GM18526 (cell line): ENCODE measurements around the gene RPL12.
A peak's percentile ranks its signal among the peaks of the same experiment; 100 is the strongest.

Experiments
- POLR2A ChIP-seq: IDR thresholded peaks from 3 replicates; pipeline ENCODE4 v1.6.1; 2011; ENCODE audit not compliant: insufficient read length; ENCODE audit errors: extremely low read depth

Gene RPL12

GRCh38 chr9:127426756-127427155 lies 24.4 kb downstream of the RPL12 start:
- TF ChIP-seq POLR2A, result no peak

- TF ChIP-seq POLR2A, result no peak
Observed at GRCh38 chr9:127424676-127424999, 26.6 kb downstream of the RPL12 start.

- peak; percentile 56 for TF ChIP-seq POLR2A
Observed at GRCh38 chr9:127423934-127424675, 27.1 kb downstream of the RPL12 start, which contains the start of gene ZNF79. TSS of gene ZNF79 (plus strand) at chr9:127424382. CDS start at chr9:127424788, 406 bp downstream.

GRCh38 chr9:127423476-127423933 lies 27.7 kb downstream of the RPL12 start:
- no peak for TF ChIP-seq POLR2A

DNA sequence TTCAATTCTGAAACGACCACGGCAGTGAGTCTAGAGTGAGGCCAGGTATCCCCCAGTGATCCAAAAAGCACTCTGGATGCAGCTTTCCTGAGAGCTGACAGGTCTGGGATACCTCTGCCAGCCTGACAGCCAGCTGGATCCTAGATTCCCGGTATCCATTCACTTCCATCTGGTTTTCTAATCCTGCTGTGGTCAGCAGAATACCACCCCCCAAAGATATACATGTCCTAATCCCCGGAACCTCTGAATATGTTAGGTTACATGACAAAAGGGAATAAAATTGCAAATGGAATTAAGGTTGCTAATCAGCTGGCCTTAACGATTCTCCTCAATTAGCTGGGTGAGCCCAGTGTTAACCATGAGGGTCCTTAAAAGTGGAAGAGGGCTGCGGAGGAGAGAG lies 28.4 kb downstream of the RPL12 start:
- no peak for TF ChIP-seq POLR2A

DNA sequence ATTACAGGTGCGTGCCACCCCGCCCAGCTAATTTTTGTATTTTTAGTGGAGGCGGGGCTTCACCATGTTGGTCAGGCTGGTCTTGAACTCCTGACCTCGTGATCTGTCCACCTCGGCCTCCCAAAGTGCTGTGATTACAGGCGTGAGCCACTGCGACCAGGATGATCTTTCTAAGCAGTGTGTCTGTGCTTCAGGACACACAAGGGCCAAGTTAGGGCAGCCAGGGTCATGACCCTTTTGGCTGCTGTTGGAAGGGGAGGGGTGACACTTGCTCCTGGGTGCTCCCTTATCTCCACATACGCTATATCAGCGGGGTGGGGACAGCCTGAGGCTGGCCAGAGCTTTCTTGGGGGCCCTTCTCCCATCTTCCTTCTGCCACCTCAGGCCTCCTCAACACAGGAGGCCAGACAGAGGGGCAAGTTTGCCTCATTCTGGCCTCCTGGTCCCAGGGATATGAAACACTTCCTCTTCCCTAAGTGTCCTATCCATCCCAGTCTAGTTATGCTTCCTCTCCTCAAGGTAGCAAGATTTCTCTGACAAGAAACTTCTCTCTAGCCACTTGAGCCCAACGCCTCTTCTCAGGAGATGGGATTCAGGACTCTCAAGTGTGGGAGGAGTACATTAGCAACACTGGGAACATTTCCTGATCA lies 28.9 kb downstream of the RPL12 start:
- no peak for TF ChIP-seq POLR2A

- no peak for TF ChIP-seq POLR2A
Observed at GRCh38 chr9:127421057-127421456, 30.1 kb downstream of the RPL12 start.

DNA sequence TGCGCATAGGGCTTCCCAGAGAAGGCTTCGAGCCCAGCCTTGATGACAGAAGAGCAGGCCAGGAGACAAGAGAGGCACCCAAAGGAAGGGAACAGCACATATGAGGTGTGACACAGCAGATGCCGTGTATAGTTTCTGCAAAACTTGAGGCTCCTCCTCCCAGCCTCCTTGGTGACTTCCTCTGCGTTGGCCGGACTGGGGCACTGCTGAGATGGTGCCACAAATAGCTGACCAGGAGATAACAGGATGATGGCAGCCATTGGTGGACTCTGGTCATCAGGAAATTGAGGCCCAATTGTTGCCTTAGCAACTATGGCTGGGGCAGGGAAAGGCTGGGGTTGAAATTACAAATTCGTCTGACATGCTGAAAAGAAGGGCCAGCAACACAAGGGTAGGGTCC lies 31.9 kb downstream of the RPL12 start:
- no peak for TF ChIP-seq POLR2A

- no peak for TF ChIP-seq POLR2A
Observed at GRCh38 chr9:127418037-127418471, 33.2 kb downstream of the RPL12 start.

- TF ChIP-seq POLR2A, result no peak
Observed at GRCh38 chr9:127417131-127418036, 33.8 kb downstream of the RPL12 start.

GRCh38 chr9:127415657-127416056 lies 35.5 kb downstream of the RPL12 start:
- no peak for TF ChIP-seq POLR2A

DNA sequence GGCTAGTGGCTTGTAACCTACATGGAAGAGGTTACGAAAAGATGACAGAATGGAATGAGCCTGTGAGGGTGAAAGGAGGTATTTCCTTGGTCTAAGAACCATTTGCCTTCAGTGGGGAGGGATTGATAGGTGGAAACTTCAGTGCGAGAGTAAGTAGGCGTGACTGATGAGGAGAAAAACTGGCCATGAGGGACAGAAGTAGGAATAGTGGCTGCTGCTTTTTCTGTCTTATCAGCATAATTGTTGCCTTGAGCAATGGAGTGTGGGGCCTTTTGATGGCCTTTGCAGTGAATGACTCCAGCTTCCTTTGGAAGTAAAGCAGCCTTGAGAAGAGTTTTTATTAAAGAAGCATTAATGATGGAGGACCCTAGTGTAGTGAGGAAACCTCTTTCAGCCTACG lies 36.1 kb downstream of the RPL12 start:
- TF ChIP-seq POLR2A, result no peak

- TF ChIP-seq POLR2A, result no peak
Observed at GRCh38 chr9:127411122-127411521, 40.1 kb downstream of the RPL12 start.

- TF ChIP-seq POLR2A, result no peak
Observed at GRCh38 chr9:127407492-127407843, 43.7 kb downstream of the RPL12 start.

DNA sequence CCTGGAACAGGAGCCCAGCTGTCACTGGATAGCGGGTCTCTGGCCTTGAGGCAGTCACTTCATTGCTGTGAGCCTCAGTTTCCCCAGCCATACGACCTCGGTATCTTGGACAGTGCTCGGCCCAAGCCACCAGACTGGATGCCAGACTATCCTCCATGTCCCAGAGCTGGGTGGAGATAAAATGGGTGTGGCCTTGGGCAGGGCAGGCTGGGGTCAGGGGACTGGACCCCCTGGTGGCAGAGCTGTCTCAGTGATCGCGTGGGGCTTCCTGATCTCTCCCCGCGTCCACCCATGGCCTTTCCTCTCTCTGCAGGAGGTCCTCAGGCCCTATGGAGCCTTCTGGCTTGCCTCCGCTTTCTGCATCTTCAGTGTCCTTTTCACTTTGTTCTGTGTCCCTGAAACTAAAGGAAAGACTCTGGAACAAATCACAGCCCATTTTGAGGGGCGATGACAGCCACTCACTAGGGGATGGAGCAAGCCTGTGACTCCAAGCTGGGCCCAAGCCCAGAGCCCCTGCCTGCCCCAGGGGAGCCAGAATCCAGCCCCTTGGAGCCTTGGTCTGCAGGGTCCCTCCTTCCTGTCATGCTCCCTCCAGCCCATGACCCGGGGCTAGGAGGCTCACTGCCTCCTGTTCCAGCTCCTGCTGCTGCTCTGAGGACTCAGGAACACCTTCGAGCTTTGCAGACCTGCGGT lies 44.3 kb downstream of the RPL12 start:
- no peak for TF ChIP-seq POLR2A
